ENCODE results near the gene RAPGEF1.

RAPGEF1 gene

DNA sequence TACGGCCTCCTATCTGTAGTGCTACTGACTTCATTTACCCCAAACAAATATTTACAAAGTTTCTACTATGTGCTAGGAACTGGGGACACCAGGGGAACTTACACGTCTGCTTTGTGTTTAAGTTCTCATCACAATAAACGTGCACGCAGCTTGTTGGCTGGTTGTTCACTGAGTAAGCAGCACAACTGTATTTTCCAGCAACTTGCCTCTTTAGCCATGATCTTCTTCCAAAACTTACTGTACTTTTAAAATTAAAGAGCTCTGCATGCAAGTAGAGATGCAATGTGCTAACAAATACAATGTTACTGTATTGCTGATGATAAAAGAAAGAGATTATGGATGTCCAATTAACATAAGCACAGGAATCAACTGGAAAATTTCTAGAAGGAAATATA, 62.8 kb downstream of the RAPGEF1 start:
- no peak for TF ChIP-seq CTCF (IDR thresholded peaks at IDR 0.05; ENCODE audit: low read depth, low read length)
- H3K4me3 ChIP-seq (ENCODE audit: low read depth, low read length) = 0 out of 2 replicates have a peak overlapping the region, but pooled peaks have one; percentile 5

DNA sequence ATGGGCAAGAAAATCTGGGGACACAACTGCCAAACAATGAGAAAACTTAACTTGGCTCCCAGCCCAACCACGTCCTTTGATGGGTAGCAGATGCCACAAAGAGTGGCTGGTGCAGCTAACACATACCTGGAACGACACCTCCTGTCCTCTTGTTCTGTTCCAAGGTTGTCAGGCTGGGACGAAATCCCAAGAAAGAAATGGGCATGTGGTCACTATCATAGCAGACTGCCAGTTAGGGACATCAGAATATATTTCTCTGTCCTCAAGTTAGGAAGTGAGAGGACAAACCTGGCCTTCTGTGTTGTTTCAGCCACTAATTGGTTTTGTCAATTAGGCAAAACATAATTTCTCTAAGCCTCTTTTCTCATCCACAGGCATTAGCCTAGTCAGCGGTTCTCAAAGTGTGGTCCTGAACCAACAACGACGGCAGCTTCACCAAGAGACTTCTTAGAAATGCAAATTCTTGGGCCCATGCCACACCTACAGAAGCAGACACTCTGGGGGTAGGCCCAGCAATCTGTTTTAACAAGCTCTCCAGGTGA, 63.4 kb downstream of the RAPGEF1 start:
- no peak overlapping the region for H3K4me3 ChIP-seq (ENCODE audit: low read depth, low read length)
- no peak for TF ChIP-seq CTCF (IDR thresholded peaks at IDR 0.05; ENCODE audit: low read depth, low read length)

GRCh38 chr9:131675437-131676022, 64.3 kb downstream of the RAPGEF1 start:
- TF ChIP-seq CTCF (IDR thresholded peaks at IDR 0.05; ENCODE audit: low read depth, low read length) = no peak
- H3K4me3 ChIP-seq (ENCODE audit: low read depth, low read length) = no peak overlapping the region

- no peak overlapping the region for H3K4me3 ChIP-seq (ENCODE audit: low read depth, low read length)
- TF ChIP-seq CTCF (IDR thresholded peaks at IDR 0.05; ENCODE audit: low read depth, low read length) = no peak
Measured at GRCh38 chr9:131674425-131675421, 65.2 kb downstream of the RAPGEF1 start.

- no peak overlapping the region for H3K4me3 ChIP-seq (ENCODE audit: low read depth, low read length)
- TF ChIP-seq CTCF (IDR thresholded peaks at IDR 0.05; ENCODE audit: low read depth, low read length) = no peak
Measured at GRCh38 chr9:131673531-131673930, 66.3 kb downstream of the RAPGEF1 start.

DNA sequence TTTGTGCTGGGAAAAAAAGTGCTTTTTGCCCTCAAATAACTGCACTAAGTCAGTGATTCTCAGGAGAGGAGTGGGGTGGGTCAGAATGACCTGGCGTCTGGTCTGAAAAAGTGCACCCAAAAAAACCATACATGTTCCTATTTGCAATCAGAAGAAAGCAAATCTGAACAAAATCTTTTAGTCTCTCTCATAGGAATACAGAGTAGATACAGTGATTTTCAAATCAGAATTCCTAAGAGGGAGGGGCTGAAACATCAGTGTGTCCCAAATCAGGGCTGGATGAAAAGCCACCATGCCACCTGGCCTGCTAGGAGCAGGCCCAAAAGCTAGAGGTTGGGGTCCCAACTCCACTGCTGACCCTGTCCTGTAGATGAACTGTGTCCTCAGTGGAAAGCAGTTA, 66.8 kb downstream of the RAPGEF1 start:
- H3K4me3 ChIP-seq (ENCODE audit: low read depth, low read length) = no peak overlapping the region
- TF ChIP-seq CTCF (IDR thresholded peaks at IDR 0.05; ENCODE audit: low read depth, low read length) = no peak

DNA sequence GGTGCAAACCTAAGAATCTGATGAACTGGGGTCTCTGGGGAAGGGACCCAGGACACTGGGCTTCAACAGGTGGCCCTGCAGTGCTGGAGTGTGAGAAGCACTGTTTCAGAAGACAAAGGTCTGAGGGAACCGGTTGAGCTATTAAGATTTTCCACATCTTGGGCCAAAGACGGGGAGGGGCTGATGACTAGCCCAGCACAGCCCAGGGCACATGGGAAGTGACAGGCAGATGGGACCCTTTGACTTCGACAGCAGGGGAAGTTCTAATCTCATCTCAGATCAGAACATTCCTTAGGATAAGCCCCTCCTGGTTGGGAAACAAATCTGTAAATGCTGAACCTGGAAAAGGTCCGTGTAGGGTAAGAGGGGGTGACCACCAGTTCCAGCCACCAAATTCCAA, 67.4 kb downstream of the RAPGEF1 start:
- TF ChIP-seq CTCF (IDR thresholded peaks at IDR 0.05; ENCODE audit: low read depth, low read length) = no peak
- no peak overlapping the region for H3K4me3 ChIP-seq (ENCODE audit: low read depth, low read length)
